Neutrophil (primary cell): Measurements from ENCODE around the gene GRM5.

Experiments
- H3K27ac ChIP-seq: fragments of 200-600 bp; sonication (generic); 2 replicates; pipeline ENCODE4 v1.5.1; 2016; ENCODE audit warnings: mild to moderate bottlenecking, moderate library complexity
- H3K27me3 ChIP-seq: fragments of 200-600 bp; sonication (generic); 2 replicates; pipeline ENCODE4 v1.6.0; 2016; ENCODE audit warnings: mild to moderate bottlenecking
- H3K36me3 ChIP-seq: fragments of 200-600 bp; sonication (generic); 2 replicates; pipeline ENCODE4 v1.5.1; 2017
- H3K4me1 ChIP-seq, 2 experiments: fragments of 200-600 bp in 1 of 2; sonication (generic) in 1 of 2; 1 replicate in 1 of 2; 2 replicates in 1 of 2; pipeline versions ENCODE4 v1.5.1 to v1.6.1; 2013 to 2016; ENCODE audit warnings: low read depth in 1 of 2, low read length in 1 of 2, mild to moderate bottlenecking in 1 of 2, moderate library complexity in 1 of 2; ENCODE audit not compliant: control insufficient read depth in 1 of 2, insufficient read depth in 1 of 2
- H3K4me3 ChIP-seq, 2 experiments: fragments of 200-600 bp in 1 of 2; sonication (generic) in 1 of 2; 1 replicate in 1 of 2; 2 replicates in 1 of 2; pipeline ENCODE4 v1.5.1; 2013 to 2016; ENCODE audit warnings: low read depth in 1 of 2, low read length in 1 of 2, mild to moderate bottlenecking in 1 of 2, moderate library complexity in 1 of 2
- H3K9me3 ChIP-seq: fragments of 200-600 bp; sonication (generic); 2 replicates; pipeline ENCODE4 v1.5.1; 2016
- TF ChIP-seq, protein P1 (sequence below): fragments of 200-600 bp; sonication (generic); IDR thresholded peaks from 2 replicates; pipeline ENCODE4 v1.5.1; 2016; ENCODE audit warnings: antibody characterized with exemption

Gene GRM5

DNA sequence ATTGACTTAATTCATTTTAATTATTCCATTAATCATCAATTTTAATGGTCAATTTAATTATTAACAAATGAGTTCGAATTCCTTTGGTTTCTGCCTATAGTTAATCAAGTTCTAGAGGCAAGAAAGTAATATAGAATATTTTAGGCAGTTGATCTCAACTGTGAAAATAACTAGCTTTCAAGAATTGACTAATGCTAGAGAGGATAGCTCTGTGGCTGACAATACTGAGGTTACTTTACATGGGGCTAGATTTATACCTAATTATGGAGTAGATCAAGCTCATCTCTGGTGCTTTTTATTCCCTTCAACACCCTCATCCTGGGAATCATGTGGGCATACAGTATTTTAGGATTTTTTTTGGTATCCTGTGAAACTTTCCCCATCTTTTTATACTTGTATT lies 259.4 kb downstream of the GRM5 start:
- TF ChIP-seq, protein P1, sequence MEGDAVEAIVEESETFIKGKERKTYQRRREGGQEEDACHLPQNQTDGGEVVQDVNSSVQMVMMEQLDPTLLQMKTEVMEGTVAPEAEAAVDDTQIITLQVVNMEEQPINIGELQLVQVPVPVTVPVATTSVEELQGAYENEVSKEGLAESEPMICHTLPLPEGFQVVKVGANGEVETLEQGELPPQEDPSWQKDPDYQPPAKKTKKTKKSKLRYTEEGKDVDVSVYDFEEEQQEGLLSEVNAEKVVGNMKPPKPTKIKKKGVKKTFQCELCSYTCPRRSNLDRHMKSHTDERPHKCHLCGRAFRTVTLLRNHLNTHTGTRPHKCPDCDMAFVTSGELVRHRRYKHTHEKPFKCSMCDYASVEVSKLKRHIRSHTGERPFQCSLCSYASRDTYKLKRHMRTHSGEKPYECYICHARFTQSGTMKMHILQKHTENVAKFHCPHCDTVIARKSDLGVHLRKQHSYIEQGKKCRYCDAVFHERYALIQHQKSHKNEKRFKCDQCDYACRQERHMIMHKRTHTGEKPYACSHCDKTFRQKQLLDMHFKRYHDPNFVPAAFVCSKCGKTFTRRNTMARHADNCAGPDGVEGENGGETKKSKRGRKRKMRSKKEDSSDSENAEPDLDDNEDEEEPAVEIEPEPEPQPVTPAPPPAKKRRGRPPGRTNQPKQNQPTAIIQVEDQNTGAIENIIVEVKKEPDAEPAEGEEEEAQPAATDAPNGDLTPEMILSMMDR = no peak
- no peak overlapping the region for H3K4me3 ChIP-seq
- H3K4me1 ChIP-seq = no peaks in the 10 kb centered on the region
- no peaks in the 10 kb centered on the region for H3K27me3 ChIP-seq
- no peak overlapping the region for H3K27ac ChIP-seq
- no peaks in the 10 kb centered on the region for H3K9me3 ChIP-seq
- no peaks in the 10 kb centered on the region for H3K36me3 ChIP-seq

DNA sequence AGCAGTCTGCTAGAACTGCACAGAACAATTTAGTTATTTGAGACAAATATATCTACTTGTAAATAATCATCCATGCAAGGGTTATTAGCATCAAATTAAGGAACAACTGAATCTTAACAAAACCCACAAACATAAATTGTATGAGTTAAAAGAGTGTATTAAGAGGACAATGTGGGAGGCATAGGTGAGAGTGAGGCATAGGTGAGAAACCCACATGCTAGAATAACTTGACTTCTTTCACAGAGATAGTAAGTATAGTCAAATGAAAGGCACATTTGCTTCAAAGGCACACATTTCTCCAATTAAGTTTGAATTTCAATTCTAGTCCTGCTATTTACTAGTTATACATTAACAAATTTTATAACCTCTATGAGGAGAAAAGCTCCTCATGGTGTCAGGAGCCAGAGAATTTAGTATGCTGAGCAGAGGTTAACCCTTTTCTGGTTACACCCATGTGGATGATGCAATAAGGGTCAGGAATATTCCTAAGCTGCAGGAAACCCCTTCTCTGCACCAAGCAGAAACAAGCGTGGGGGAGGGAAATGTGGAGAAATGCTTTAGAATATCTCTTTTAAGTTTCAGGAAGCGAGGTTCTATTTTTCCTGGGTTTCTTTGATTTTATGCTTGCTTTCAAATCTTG lies 264.2 kb downstream of the GRM5 start:
- Histone ChIP-seq H3K4me1 (no peaks in the 10 kb centered on the region), H3K27ac (no peak overlapping the region), H3K4me3 (no peak overlapping the region), H3K9me3 (no peaks in the 10 kb centered on the region), H3K36me3 (no peaks in the 10 kb centered on the region), H3K27me3 (no peaks in the 10 kb centered on the region)
- TF ChIP-seq, protein P1 = no peak

DNA sequence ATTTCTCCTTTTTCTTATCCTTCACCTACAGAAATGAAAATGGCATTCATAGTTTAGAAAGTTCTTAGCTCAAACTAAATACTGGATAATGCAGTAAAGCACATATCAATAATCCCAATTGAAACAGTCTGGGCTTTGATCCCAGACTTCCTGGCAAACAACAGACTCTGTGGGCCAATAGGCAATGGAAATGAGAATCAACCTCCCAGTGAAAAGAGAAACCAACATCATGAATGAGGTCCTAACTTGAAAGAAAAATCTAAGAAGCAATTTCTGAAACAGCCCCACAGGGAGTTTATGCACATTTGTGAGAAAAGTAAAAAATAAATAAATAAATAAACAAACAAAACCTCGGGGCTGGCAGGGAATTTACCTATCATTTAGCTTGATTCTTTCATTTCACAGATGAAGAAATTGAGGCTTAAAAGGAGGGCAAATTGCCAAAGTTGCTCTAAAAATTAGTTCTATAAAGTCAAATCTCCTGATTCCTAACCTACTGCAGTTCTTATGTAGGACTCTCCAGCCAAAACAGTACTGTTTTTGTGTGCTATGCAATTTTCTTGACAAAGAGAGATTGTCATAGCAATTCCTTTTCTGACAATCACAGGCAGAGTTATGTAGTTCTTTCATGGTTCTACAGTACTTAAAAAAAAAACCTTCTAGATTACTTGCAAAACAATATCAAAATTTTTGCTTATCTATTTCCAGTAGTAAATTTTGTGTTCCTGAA lies 265.8 kb downstream of the GRM5 start:
- H3K36me3 ChIP-seq = no peaks in the 10 kb centered on the region
- no peaks in the 10 kb centered on the region for H3K27me3 ChIP-seq
- no peaks in the 10 kb centered on the region for H3K4me1 ChIP-seq
- TF ChIP-seq, protein P1 = no peak
- no peaks in the 10 kb centered on the region for H3K9me3 ChIP-seq
- H3K27ac ChIP-seq = no peak overlapping the region
- H3K4me3 ChIP-seq = no peak overlapping the region

DNA sequence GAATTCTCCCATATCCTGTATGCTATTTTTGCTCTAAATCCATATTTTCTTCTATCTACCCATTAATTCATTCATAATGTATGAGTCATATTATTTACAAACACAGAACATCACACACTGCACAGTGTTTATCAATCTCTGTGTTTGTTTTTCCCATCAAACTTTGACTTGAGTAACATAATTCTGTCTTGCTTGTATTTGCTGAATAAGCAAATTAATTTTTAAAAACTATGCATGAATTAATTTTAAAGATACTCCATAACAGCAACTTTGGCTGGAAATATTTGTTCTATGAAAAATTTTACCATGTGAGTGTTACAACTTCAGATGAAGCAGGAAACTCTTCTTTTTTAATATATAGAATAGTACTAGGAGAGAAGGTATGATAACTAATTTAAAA lies 275.6 kb downstream of the GRM5 start:
- Histone ChIP-seq H3K27me3 (no peaks in the 10 kb centered on the region), H3K27ac (no peak overlapping the region), H3K36me3 (no peaks in the 10 kb centered on the region), H3K4me1 (no peaks in the 10 kb centered on the region), H3K4me3 (no peak overlapping the region), H3K9me3 (no peaks in the 10 kb centered on the region)
- TF ChIP-seq, protein P1 = no peak

DNA sequence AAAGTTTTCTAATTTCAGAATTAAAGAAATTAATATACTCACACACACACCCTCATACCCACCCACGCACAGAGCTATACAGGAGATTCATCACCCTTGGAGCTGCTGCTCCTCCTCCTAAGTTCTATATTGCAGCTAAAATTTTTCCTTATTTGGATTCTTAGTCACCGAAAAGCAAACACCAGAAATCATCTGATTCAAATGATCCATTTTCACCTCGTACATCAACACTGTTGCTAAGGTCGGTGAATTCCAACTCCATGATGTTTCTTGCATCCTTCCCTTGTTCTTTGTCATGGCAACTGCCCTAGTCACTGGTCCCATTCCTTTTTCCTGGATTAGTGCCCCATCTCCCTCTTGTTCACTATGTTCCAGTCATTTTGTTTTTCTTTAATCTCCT lies 286.2 kb downstream of the GRM5 start:
- Histone ChIP-seq H3K9me3 (no peaks in the 10 kb centered on the region), H3K36me3 (no peaks in the 10 kb centered on the region), H3K4me3 (no peak overlapping the region), H3K27ac (no peak overlapping the region), H3K27me3 (no peaks in the 10 kb centered on the region), H3K4me1 (no peaks in the 10 kb centered on the region)
- TF ChIP-seq, protein P1 = no peak
